ENCODE data around the gene GIT1.

- TF ChIP-seq CTCF (IDR thresholded peaks at IDR 0.05) (no peak), POLR2A (IDR thresholded peaks at IDR 0.05) (no peak)
Observed at GRCh38 chr17:29578626-29579485, 10.6 kb downstream of the GIT1 start.

All from testis (tissue), 2 donors.